Measurements from ENCODE around the gene PIKFYVE. TPM values are rescaled to one million over a fixed set of nuclear protein-coding genes. Genes with fewer than 3 reads are reported as not detected.
"Not testable (repeated sequence)": the region's sequence is repeated elsewhere in the genome, so short reads cannot be mapped to it uniquely, and the experiment has no call there.

The PIKFYVE gene
- total RNA-seq, 1 donor from 2014 or later, result 34.1 TPM

GRCh38 chr2:208319391-208319790, 53.3 kb downstream of the PIKFYVE start:
- Mint-ChIP-seq H3K27me3 (ENCODE audit: low read depth) (no peaks in the 10 kb centered on the region), H3K4me1 (ENCODE audit: low read depth) (peaks cover 17% of the 10 kb centered on the region), H3K4me3 (ENCODE audit: low read depth) (no peak overlapping the region), H3K9me3 (no peaks in the 10 kb centered on the region), H3K27ac (peak overlapping the region; percentile 11), H3K36me3 (ENCODE audit: low read depth) (peaks cover 79% of the 10 kb centered on the region)
- DNase-seq (ENCODE audit: low spot score), result no peak
- intact Hi-C loops (cut with micrococcal nuclease), result loop anchor here (2.0 kb wide), 1 partner anchor 53 kb away; the partner anchor contains the start of gene PIKFYVE

GRCh38 chr2:208320686-208321085, 54.6 kb downstream of the PIKFYVE start:
- no peak overlapping the region for H3K27ac Mint-ChIP-seq
- peaks cover 80% of the 10 kb centered on the region for H3K36me3 Mint-ChIP-seq (ENCODE audit: low read depth)
- H3K4me3 Mint-ChIP-seq (ENCODE audit: low read depth), result no peak overlapping the region
- DNase-seq (ENCODE audit: low spot score), result no peak
- no peaks in the 10 kb centered on the region for H3K27me3 Mint-ChIP-seq (ENCODE audit: low read depth)
- H3K4me1 Mint-ChIP-seq (ENCODE audit: low read depth), result peaks cover 12% of the 10 kb centered on the region
- intact Hi-C loops (cut with micrococcal nuclease), result no loop called here
- no peaks in the 10 kb centered on the region for H3K9me3 Mint-ChIP-seq

GRCh38 chr2:208326016-208326415, 60.0 kb downstream of the PIKFYVE start:
- H3K27ac Mint-ChIP-seq, result no peak overlapping the region
- H3K4me3 Mint-ChIP-seq (ENCODE audit: low read depth), result no peak overlapping the region
- H3K36me3 Mint-ChIP-seq (ENCODE audit: low read depth), result peaks cover 83% of the 10 kb centered on the region
- no peaks in the 10 kb centered on the region for H3K4me1 Mint-ChIP-seq (ENCODE audit: low read depth)
- DNase-seq (ENCODE audit: low spot score), result no peak
- no peaks in the 10 kb centered on the region for H3K9me3 Mint-ChIP-seq
- no peaks in the 10 kb centered on the region for H3K27me3 Mint-ChIP-seq (ENCODE audit: low read depth)
- intact Hi-C loops (cut with micrococcal nuclease), result no loop called here

- H3K4me3 Mint-ChIP-seq (ENCODE audit: low read depth), result no peak overlapping the region
- intact Hi-C loops (cut with micrococcal nuclease), result no loop called here
- H3K36me3 Mint-ChIP-seq (ENCODE audit: low read depth), result peaks cover 63% of the 10 kb centered on the region
- no peaks in the 10 kb centered on the region for H3K9me3 Mint-ChIP-seq
- DNase-seq (ENCODE audit: low spot score), result no peak
- no peaks in the 10 kb centered on the region for H3K27me3 Mint-ChIP-seq (ENCODE audit: low read depth)
- H3K4me1 Mint-ChIP-seq (ENCODE audit: low read depth), result no peaks in the 10 kb centered on the region
- no peak overlapping the region for H3K27ac Mint-ChIP-seq
Observed at GRCh38 chr2:208329485-208329884, 63.4 kb downstream of the PIKFYVE start.

GRCh38 chr2:208334230-208334629, 68.2 kb downstream of the PIKFYVE start:
- no peaks in the 10 kb centered on the region for H3K4me1 Mint-ChIP-seq (ENCODE audit: low read depth)
- H3K9me3 Mint-ChIP-seq, result no peaks in the 10 kb centered on the region
- no peaks in the 10 kb centered on the region for H3K27me3 Mint-ChIP-seq (ENCODE audit: low read depth)
- DNase-seq (ENCODE audit: low spot score), result no peak
- peaks cover 49% of the 10 kb centered on the region for H3K36me3 Mint-ChIP-seq (ENCODE audit: low read depth)
- H3K27ac Mint-ChIP-seq, result peak overlapping the region; percentile 5
- intact Hi-C loops (cut with micrococcal nuclease), result no loop called here
- no peak overlapping the region for H3K4me3 Mint-ChIP-seq (ENCODE audit: low read depth)

GRCh38 chr2:208346756-208347155, 80.7 kb downstream of the PIKFYVE start:
- H3K4me3 Mint-ChIP-seq (ENCODE audit: low read depth), result no peak overlapping the region
- DNase-seq (ENCODE audit: low spot score), result no peak
- intact Hi-C loops (cut with micrococcal nuclease), result no loop called here
- H3K27ac Mint-ChIP-seq, result no peak overlapping the region
- no peaks in the 10 kb centered on the region for H3K4me1 Mint-ChIP-seq (ENCODE audit: low read depth)
- H3K9me3 Mint-ChIP-seq, result no peaks in the 10 kb centered on the region
- H3K27me3 Mint-ChIP-seq (ENCODE audit: low read depth), result no peaks in the 10 kb centered on the region
- H3K36me3 Mint-ChIP-seq (ENCODE audit: low read depth), result peaks cover 56% of the 10 kb centered on the region

GRCh38 chr2:208350610-208351009, 84.6 kb downstream of the PIKFYVE start:
- no peak for DNase-seq (ENCODE audit: low spot score)
- Mint-ChIP-seq H3K9me3 (no peaks in the 10 kb centered on the region), H3K4me3 (ENCODE audit: low read depth) (no peak overlapping the region), H3K36me3 (ENCODE audit: low read depth) (peaks cover 72% of the 10 kb centered on the region), H3K27ac (no peak overlapping the region), H3K27me3 (ENCODE audit: low read depth) (no peaks in the 10 kb centered on the region), H3K4me1 (ENCODE audit: low read depth) (no peaks in the 10 kb centered on the region)
- intact Hi-C loops (cut with micrococcal nuclease), result no loop called here

- Mint-ChIP-seq H3K4me1 (ENCODE audit: low read depth) (peaks cover 5% of the 10 kb centered on the region), H3K9me3 (no peaks in the 10 kb centered on the region), H3K27me3 (ENCODE audit: low read depth) (no peaks in the 10 kb centered on the region), H3K27ac (no peak overlapping the region), H3K36me3 (ENCODE audit: low read depth) (peaks cover 67% of the 10 kb centered on the region), H3K4me3 (ENCODE audit: low read depth) (no peak overlapping the region)
- intact Hi-C loops (cut with micrococcal nuclease), result no loop called here
- no peak for DNase-seq (ENCODE audit: low spot score)
Observed at GRCh38 chr2:208352644-208353567, 86.9 kb downstream of the PIKFYVE start.

GRCh38 chr2:208354964-208355381, 88.9 kb downstream of the PIKFYVE start:
- no peaks in the 10 kb centered on the region for H3K9me3 Mint-ChIP-seq

GRCh38 chr2:208356420-208356819, 90.4 kb downstream of the PIKFYVE start:
- H3K4me3 Mint-ChIP-seq (ENCODE audit: low read depth); H3K27me3 Mint-ChIP-seq (ENCODE audit: low read depth); intact Hi-C loops (cut with micrococcal nuclease); H3K4me1 Mint-ChIP-seq (ENCODE audit: low read depth); DNase-seq (ENCODE audit: low spot score); H3K27ac Mint-ChIP-seq; H3K9me3 Mint-ChIP-seq: not testable (repeated sequence)
- H3K36me3 Mint-ChIP-seq (ENCODE audit: low read depth), result peaks cover 56% of the 10 kb centered on the region

More at GRCh38 chr2:208354964-208355381, 88.9 kb downstream of the PIKFYVE start:
- DNase-seq (ENCODE audit: low spot score), result no peak
- no peak overlapping the region for H3K4me3 Mint-ChIP-seq (ENCODE audit: low read depth)
- H3K27ac Mint-ChIP-seq, result no peak overlapping the region
- peaks cover 67% of the 10 kb centered on the region for H3K36me3 Mint-ChIP-seq (ENCODE audit: low read depth)
- intact Hi-C loops (cut with micrococcal nuclease), result no loop called here
- H3K4me1 Mint-ChIP-seq (ENCODE audit: low read depth), result peaks cover 7% of the 10 kb centered on the region
- no peaks in the 10 kb centered on the region for H3K27me3 Mint-ChIP-seq (ENCODE audit: low read depth)

GRCh38 chr2:208356846-208357574, 91.0 kb downstream of the PIKFYVE start:
- Mint-ChIP-seq H3K27me3 (ENCODE audit: low read depth) (no peaks in the 10 kb centered on the region), H3K27ac (no peak overlapping the region), H3K36me3 (ENCODE audit: low read depth) (peaks cover 50% of the 10 kb centered on the region), H3K9me3 (no peaks in the 10 kb centered on the region), H3K4me1 (ENCODE audit: low read depth) (peaks cover 7% of the 10 kb centered on the region), H3K4me3 (ENCODE audit: low read depth) (no peak overlapping the region)
- DNase-seq (ENCODE audit: low spot score), result no peak
- intact Hi-C loops (cut with micrococcal nuclease), result no loop called here

GRCh38 chr2:208358758-208359631, 92.9 kb downstream of the PIKFYVE start:
- H3K27ac Mint-ChIP-seq, result no peak overlapping the region
- intact Hi-C loops (cut with micrococcal nuclease), result no loop called here
- H3K4me3 Mint-ChIP-seq (ENCODE audit: low read depth), result peak overlapping the region; percentile 21
- H3K27me3 Mint-ChIP-seq (ENCODE audit: low read depth), result no peaks in the 10 kb centered on the region
- peaks cover 38% of the 10 kb centered on the region for H3K36me3 Mint-ChIP-seq (ENCODE audit: low read depth)
- no peak for DNase-seq (ENCODE audit: low spot score)
- no peaks in the 10 kb centered on the region for H3K9me3 Mint-ChIP-seq
- peaks cover 15% of the 10 kb centered on the region for H3K4me1 Mint-ChIP-seq (ENCODE audit: low read depth)
